NOMO-1 treated with DMSO at 0.1 percent for 48 hours (cell line): Measurements from ENCODE around the gene NCBP3.
"Not testable (repeated sequence)": the region's sequence is repeated elsewhere in the genome, so short reads cannot be mapped to it uniquely, and the experiment has no call there.

Source experiments
- DNase-seq: peaks from one replicate; lab custom pipeline; 2025; ENCODE audit not compliant: unreplicated experiment; lab: John Stamatoyannopoulos, UW

The NCBP3 gene

DNA sequence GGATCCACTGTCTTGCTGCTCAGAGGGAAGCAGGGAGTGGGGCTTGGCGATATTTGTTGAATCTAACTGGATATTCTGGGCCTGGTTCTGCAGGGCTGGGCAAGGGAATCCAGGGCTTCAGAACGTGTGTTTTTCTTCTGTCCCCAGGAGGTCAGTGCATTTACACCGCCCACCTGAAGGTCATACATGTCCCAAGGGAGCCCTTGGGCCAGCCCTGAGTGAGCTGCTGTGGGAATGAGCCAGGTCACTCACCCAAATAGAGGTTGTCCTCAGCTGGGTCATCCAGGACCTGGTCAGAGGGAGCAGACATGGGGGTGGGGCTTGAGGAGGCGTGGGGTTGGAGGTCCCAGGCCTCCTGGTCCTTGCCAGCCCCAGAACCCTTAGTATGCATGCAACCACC lies 36.2 kb upstream of the NCBP3 start:
- DNase-seq, result no peak

DNA sequence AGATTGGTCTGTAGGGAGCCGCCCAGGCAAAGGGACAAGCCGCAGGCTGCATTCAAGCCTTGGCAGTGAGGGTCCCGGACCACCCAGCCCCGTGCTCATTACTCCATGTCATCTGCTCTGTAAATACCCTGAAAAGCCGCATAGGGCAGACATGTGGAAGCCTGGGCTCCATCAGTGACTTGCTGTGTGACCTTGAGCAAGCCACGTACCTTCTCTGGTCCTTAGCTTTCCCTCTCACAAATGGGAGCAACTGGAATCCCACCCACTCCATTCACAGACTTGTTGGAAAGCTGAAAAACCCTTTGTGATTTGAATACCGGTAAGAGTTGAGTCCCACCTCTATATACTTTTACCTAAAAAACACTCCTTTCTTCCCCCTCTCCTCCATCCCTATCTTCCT lies 34.9 kb upstream of the NCBP3 start:
- no peak for DNase-seq

DNA sequence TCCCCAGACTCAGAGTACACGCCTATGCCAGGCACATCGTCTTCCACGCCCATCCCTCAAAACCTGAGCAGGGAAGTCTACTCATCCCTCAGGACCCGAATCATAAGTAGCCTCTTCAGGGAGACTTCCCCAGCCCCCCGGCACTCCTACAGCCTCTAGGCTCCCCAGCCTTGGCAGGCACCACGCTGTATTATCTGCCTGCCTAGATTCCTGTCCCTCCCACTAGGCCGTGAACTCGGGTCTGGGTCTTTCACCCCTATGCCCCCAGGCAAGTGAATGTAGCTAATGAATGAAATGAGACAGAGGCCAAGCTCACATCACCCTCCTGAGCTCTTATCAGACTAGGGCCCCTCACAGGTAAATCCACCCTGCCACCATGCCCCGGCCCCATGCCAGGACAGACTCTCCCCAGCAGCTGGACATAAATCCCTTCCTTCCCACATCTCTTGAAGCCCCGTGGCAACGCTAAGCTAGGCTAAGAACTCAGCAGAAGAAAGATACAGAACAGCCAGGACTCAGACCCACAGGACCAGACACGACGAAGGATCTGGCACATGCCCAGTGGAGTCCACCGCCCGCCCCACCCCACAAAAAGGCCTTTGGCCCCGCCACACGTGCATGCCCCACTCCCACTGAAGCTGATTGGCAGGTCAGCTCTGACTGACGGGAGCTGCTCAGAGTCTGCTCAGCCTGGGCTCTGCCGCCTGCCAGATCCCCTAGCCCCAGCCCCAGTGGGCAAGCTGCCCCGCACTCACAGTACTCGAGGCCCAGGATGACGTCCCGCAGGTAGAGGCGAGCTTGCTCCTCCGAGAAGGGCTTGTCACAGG lies 33.8 kb upstream of the NCBP3 start:
- no peak for DNase-seq

DNA sequence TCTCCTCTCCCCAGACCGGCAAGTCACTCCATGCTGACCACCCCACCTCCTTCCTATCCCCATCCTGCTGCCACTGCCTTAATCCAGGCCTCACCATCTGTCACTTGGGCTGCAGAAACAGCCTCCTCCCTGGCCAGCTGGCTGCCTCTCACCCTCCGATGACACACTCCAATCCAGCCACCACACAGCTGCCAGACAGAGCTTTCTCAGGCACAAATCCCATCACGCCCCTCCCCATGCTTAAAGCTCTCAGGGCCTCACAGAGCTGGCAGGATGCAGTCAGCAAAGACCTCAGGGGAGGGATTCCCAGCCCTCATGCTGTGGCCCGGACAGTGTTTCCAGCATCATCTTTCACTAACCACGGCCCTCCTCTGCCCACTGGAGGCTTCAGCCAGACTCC lies 33.1 kb upstream of the NCBP3 start:
- DNase-seq, result no peak

DNA sequence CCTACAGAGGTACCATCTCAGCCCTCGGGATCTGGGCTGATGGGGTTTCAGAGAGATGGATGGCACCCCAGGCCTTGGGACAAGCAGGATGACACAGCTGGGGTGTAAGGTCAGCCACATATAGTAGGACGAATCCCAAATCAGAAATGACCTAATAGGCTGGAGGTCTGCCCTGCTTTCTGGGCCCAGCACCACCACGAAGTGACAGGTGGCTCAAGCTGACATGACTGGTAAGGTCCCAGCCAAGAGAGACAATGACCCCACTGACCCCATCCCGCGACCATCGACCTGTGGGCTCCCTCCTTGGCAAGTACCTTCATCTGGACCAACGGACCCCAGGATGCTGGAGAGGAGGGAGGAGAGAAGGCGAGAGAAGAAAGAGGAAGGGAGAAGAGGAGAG lies 31.2 kb upstream of the NCBP3 start:
- DNase-seq, result no peak

DNA sequence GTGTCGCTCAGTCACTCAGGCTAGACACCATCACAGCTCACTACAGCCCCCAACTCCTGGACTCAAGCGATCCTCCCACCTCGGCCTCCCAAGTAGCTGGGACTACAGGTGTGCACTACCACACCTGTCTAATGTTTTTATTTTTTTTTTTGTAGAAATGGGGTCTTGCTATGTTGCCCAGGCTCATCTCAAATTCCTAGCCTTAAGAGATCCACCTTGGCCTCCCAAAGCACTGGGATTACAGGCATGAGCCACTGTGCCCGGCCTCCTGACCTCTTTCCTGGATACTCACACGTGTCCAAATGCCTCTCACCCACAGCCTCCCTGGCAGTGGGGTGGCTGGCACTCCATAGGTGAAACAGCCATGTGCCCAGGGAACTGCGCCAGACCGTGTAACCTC lies 29.3 kb upstream of the NCBP3 start:
- DNase-seq, result no peak

DNA sequence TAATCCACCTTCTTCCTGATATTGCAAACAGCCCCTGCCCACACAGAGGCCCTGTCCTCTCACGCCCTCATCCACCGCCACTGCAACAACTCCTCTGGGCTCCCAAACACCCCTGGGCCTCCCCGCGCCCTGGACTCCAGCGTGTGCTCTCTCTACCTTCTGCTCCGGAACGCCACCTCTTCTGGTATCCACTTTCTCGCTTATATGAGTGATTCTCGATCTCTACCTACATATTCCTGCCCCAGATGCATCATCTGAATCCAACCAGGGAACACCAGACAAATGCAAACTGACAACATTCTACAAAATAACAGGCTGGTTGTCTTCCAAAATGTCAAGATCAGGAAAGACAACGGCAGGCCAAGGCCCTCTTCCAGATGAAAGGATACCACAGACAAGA lies 27.8 kb upstream of the NCBP3 start:
- no peak for DNase-seq

DNA sequence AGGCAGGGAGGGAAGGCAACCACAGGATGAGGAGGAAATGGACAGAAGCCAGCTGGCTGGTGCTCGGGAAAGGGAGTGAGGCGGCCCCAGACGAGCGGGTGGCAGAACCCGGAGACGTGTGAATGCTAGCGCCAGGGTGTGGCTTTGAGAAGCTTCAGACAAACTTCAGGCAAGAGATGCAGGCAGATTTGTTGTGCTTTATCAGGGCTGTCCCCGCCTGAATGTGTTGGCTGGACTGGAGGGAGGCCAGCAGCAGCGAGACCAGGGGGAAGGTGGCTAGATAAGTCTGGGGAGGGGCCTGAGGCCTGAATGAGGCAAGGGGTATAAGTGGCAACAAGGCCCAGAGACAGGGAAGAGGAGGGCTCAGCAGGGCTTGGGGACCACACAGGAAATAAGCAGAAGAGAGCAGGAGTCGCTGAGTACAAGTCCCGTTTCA lies 24.8 kb upstream of the NCBP3 start:
- DNase-seq, result no peak

DNA sequence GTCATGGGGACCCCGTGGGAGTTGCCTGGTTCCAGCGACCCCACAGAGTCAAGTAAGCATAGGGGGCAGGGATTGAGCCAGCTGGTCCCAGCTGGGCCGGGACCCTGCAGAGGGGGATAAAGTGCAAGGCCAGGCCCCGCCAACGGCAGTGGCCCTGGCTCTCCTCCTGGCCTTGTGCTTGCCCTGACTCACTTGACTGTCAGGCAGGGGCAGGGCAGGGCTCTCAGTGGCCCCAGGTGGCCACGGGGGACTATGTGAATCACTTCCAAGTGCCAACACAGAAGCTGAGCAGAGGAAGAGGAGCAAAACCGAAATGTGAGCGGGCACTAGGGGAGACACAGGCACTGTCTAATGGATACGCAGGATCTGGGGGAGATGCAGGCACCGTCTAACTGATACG lies 21.6 kb upstream of the NCBP3 start:
- no peak for DNase-seq

DNA sequence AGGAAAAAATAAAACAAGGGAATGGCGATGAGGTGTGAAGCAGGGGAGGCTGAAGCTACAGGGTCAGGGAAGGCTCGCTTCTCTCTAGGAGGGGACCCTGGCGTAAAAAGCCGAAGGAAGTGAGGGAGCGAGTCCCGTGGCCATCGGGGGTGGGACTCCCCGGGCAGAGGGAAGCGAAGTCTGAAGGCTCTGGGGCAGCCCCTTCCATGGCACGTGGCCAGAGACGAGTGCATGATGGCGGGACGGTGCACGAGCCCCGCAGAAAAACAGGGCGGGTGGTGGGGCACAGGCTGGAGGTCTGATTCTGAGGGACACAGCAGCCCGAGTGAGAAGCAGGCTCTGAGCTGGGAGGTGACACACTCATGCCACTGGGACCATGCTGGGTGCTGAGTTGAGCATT lies 21.1 kb upstream of the NCBP3 start:
- no peak for DNase-seq

DNA sequence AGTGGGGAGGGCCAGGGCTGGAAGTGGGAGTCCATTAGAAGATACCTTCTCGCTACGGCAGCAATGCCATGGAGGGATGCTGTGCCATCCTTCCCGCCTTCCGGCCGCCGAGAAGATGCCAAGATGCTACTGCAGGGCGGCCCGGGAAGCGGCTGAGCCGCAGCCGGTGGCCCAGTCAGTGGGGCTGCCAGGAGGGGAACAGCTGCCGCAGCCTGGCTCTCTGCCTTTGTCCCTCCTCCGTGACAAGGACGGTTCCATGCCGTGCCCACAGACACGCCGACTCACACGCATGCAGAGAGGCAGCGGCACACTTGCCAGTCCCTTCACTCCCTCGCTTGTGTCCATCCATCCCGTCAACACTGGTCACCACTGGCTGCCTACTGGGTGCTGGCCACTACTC lies 20.2 kb upstream of the NCBP3 start:
- DNase-seq, result no peak

DNA sequence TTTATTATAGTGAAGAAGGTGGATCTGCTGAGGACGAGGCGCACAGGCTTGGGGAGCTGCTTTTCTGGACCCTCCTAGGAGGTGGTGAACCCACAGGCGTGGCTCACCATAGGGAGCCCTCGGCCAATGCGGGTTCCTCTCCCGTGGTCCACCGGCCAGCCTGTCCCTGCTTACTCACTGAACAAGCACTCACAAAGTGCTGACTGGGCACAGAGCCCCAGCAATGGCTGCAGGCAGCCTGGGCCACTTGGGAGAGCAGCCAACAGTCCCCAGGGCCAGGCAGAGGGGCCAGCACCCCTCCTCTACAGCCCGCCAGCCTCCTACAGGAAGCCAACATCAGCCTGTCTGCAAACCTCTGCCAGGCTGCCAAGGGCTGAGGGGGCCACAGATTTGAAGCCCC lies 19.1 kb upstream of the NCBP3 start:
- no peak for DNase-seq

DNA sequence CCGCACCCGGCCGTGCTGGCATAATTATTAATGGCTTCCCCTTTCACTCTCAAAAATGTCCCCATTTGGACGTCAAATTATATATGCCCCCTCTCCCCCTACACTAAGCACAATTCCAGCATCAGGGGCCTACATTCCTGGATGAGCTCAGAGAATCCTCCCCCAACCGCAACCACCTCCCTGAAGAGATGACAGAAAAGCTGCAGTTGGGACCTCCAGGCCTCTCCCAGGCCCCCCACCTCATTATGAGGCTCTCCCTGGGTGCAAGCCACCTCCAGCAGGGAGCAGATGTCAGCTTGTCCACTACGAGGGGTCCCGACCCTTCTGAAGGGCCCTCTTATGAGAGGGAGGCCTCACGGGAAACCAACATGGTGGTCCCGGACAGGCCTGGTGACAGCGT lies 18.5 kb upstream of the NCBP3 start:
- no peak for DNase-seq

DNA sequence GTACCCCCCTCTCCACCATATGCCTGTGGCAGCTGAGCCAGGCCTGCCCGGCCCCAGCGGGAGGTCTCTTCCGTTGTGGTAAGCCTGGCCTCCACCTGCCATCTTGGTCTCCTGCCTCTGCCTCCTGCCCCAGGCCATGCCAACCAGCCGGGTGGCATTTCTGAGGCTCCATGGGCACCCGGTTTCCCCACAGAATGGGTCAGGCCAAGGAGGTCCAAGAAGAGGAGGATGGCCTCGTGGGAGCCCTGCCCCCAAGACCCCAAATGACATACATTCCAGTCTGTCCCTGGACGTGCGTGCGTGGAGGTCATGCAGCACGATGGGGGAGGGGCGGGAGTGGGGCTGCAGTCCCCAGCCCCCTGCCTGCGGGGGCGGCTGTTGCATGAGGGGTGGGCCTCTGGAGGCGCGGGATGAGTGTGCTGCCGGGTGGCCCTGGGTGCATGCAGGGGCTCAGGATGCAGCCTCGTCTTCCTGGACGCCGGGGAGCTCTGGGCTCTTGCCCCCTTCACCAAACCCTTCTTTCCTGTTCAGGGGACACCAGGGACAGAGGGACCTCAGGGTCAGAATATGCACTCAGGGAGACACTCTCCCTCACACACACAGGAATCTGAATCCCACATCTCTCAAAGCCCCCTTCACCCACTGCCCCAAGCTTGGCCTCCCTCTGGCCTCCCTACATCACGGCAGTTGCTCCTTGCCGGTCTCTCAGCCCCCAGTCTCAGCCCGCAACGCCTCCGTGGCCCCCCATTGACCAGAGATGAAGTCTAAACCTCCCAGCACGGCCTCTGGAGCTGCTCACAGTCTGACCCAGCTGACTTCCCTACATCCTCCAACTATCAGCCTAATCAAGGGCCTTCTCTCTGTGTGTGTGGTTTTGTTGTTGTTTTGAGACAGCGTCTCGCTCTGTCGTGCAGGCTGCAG lies 16.0 kb upstream of the NCBP3 start:
- DNase-seq, result no peak

DNA sequence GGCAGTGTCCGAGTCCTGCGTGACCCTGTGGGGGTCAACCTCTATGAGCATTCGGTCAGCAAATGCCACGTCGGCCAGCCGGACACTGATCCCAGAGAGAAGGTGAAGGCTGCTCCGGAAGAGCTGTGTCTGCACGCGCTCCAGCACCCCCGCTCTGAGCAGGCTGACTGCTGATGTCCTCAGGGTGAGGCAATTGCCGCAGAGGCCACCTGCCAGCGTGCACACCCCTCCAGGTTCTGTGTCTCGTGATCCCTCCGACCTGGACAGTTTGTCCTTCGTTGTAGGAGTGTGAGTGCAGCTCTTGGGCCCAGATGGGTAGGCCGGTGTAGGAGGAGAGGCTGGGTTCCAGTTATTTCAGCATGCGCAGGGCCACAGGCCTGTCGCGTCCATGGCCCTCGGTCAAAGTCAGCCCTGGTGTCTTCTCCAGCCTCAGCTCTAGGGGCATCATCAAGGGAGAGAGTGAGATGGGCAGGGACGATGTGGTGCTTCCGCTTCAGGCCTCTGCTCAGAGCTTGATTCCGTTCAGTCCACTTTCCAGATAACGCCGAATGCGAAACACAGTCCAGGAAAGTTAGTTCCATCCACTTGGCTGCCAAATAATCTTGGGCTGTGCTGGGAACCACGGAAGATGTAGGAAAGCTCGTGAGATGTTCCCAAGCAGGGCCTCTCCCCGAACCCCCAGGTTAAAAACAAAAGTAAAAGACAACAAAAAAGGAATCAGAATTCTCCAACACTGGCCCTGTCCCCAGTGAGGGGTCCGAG lies 15.1 kb upstream of the NCBP3 start:
- no peak for DNase-seq

DNA sequence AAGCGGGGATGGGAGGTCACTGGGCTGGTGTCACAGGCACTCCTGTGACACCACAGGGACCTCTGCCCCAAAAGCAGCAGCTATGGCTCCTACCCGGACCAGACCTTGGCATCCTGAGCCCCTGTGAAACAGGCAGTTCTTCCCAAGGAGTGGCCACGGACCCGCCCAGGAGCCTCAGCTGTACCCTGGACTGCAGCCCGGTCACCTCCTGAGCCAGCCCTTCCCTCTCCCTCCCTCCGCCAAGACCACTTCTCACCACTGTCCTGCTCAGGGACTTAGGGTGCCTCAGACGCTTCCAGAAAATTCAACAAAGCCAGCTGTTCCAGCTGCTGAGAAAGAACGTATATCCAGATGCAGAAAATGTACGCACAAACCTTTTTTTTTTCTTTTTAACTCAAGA lies 13.9 kb upstream of the NCBP3 start:
- no peak for DNase-seq

DNA sequence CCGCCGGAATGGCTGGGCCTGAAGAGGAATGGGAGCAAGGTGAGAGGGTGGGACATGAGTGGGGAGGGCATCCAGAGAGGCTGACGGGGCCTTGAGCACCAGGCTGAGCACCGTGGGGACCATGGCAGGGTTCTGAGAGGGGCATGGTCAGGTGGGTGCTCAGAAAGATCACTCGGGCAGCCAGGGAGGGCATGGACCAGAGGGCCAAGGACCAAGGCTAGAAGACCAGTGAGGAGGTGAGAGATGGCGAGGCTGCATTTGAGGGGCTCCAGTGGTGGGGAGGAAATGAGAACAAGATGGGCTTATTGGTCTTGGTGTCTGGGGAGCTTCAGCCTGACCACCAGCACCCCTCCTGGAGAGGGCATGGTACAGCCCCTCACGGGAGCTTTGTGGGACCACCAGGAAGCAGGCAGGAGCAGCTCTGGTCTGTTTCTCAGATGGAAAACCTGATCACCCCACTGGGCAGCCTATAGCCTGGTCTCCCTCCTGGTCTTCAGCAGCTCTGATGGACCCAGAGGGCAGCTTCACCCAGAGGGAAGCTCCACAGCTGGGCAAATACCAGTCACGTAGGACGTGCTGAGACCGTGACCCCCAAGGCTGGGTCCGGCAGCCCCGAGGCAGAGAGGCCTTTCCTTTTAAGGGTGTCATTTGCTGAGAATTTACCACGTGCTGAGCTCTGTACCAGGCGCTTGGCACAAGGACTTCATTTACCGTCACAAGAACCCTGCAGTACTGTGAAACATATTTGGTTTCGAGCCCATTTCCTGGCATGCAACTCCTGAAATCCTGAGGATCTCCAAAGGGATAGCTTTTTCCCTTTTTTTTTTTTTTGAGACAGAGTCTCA lies 11.4 kb upstream of the NCBP3 start:
- no peak for DNase-seq

DNA sequence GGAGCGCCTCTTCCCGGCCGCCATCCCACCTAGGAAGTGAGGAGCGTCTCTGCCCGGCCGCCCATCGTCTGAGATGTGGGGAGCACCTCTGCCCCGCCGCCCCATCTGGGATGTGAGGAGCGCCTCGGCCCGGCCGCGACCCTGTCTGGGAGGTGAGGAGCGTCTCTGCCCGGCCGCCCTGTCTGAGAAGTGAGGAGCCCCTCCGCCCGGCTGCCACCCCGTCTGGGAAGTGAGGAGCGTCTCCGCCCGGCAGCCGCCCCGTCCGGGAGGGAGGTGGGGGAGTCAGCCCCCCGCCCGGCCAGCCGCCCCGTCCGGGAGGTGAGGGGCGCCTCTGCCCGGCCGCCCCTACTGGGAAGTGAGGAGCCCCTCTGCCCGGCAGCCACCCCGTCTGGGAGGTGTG lies 8.2 kb upstream of the NCBP3 start:
- not testable (repeated sequence) for DNase-seq

DNA sequence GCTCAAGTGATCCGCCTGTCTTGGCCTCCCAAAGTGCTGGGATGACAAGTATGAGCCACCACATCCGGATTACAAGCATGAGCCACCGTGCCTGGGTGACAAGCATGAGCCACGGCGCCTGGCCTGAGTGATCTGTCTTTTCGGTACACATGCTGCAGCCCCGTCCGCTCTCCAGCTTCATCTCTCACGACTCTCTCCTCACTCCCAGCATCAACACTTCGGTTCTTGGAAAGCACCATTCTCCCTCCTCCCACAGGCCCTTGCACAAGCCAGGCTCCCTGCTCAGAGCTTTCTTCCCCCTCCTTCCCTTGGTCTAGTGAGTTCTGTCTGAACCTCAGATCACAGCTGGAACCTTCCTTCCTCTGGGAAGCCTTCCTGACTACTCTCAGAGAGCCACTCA lies 6.5 kb upstream of the NCBP3 start:
- DNase-seq, result no peak

DNA sequence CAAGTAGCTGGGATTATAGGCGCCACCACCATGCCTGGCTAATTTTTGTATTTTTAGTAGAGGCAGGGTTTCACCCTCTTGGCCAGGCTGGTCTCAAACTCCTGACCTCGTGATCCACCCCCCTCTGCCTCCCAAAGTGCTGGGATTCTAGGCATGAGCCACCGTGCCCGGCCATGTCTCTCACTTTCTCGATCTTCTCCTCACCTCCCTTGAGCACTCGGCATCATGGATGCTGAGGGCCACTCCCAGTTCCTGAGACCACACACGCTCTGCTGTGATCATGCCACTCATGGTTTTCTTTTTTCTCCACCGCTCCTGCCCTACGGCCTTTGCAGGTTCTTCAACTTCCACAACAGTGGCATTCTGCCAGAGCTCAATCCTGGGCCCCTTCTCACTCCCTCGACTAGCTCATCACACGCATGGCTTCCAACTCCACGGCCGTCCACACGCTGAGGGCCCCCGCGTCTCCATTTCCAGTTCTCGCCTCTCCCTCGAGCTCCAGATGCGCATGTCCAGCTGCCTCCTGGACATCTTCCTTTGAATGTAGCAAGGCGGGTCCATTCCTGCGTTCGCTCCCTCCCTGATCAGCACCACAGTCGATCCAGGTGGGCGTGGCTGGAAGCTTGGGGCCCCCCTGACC lies 5.5 kb upstream of the NCBP3 start:
- no peak for DNase-seq
